HCT116 (cell line): ENCODE measurements around the gene IL1R2.

Experiments used
- CTCF ChIP-seq, 3 experiments: fragments of 200-600 bp in 1 of 3; sonication (generic) in 1 of 3; IDR thresholded peaks in 2 of 3; conservative IDR thresholded peaks in 1 of 3; 2 replicates each; pipeline ENCODE4 v1.5.1; 2012 to 2017; ENCODE audit warnings: low read depth in 2 of 3, low read length in 2 of 3, antibody characterized with exemption in 1 of 3, borderline replicate concordance in 1 of 3, control low read depth in 1 of 3, mild to moderate bottlenecking in 1 of 3, mixed read lengths in 1 of 3, mixed run types in 1 of 3, moderate library complexity in 1 of 3; ENCODE audit not compliant: insufficient read depth in 1 of 3
- EZH2 ChIP-seq: fragments of 200-600 bp; sonication (generic); IDR thresholded peaks from 2 replicates; pipeline ENCODE4 v1.6.1; 2017; ENCODE audit warnings: antibody characterized with exemption, mixed run types
- POLR2AphosphoS5 ChIP-seq: IDR thresholded peaks from 2 replicates; pipeline ENCODE4 v1.6.1; 2011; ENCODE audit warnings: mild to moderate bottlenecking, low read depth, low read length, moderate library complexity
- RAD21 ChIP-seq: IDR thresholded peaks from 2 replicates; pipeline ENCODE4 v1.6.1; 2012; ENCODE audit warnings: low read depth, mild to moderate bottlenecking
- SP1 ChIP-seq: IDR thresholded peaks from 2 replicates; pipeline ENCODE4 v1.6.1; 2012; ENCODE audit warnings: low read depth
- TCF7L2 ChIP-seq: IDR thresholded peaks from 2 replicates; pipeline ENCODE4 v1.7.0; 2011; ENCODE audit warnings: borderline replicate concordance, inconsistent platforms; ENCODE audit not compliant: insufficient read depth, insufficient read length; ENCODE audit errors: extremely low read depth

- TF ChIP-seq SP1 (no peak), EZH2 (no peak), CTCF (IDR thresholded peaks at IDR 0.05 in 2 of 3, conservative IDR thresholded peaks at IDR 0.05 in 1 of 3; ENCODE audit: borderline replicate concordance in 1 of 3, insufficient read depth in 1 of 3, low read depth in 2 of 3, low read length in 2 of 3) (no peak), TCF7L2 (no peak), POLR2AphosphoS5 (no peak), RAD21 (no peak)
Observed at GRCh38 chr2:102058293-102058833, 66.6 kb downstream of the IL1R2 start.
